NCI-H2029 treated with DMSO at 0.1 percent for 48 hours (cell line): ENCODE measurements around the gene REPS2.

Experiments
- DNase-seq: peaks from one replicate; lab custom pipeline; 2025; lab: John Stamatoyannopoulos, UW

Gene REPS2

DNA sequence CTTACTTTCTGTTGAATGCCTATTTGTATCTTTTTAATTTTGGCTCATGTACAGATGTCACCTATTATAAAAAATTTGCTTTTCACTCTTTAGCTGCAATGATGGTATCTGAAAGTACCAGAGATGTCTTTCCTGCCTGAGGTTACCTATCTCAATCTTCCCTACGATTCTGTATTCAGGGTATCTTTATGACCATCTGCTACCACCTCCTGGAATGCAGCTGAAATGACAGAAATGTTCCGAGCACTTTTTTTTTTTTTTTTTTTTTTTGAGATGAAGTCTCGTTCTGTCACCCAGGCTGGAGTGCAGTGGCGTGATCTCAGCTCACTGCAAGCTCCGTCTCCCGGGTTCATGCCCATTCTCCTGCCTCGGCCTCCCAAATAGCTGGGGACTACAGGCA, 136.4 kb downstream of the REPS2 start:
- DNase-seq = no peak

DNA sequence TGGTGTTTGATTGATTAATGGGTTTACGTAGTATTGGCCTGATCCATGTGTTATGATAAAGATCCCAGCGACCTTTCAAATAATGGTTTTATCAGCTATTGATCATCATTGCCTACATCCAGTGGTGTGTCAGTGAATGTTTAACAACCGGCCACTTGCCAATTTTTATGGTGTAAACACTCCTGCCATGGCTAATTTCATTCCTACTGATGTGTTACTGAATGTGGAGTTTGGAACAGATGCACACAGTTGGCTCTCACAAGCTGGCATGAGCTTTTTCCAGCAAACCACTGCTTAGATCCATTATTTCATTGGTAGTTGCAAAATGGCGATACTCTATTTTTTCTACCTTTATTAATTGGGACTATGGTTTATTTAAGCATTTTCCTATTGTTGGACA, 139.9 kb downstream of the REPS2 start:
- peak; percentile 25 for DNase-seq

DNA sequence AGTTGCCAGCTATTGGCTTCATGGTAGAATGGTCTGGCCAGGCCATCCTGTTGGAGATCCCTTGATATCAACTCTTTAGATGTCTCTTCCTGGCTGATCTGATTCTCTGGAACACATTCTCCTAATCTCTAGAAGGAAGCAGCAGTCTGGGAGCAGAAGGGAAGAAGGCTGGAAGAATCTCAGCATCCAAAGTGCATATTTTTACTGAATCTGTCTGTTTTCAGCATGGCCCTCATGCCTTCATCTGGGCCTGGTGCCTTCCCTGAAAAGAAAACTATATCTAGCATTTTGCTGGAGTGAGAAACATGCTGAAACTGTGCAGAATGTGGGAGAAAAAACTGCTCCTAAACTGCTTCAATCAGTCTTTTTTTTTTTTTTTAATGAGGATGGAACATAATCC, 148.7 kb downstream of the REPS2 start:
- no peak for DNase-seq

DNA sequence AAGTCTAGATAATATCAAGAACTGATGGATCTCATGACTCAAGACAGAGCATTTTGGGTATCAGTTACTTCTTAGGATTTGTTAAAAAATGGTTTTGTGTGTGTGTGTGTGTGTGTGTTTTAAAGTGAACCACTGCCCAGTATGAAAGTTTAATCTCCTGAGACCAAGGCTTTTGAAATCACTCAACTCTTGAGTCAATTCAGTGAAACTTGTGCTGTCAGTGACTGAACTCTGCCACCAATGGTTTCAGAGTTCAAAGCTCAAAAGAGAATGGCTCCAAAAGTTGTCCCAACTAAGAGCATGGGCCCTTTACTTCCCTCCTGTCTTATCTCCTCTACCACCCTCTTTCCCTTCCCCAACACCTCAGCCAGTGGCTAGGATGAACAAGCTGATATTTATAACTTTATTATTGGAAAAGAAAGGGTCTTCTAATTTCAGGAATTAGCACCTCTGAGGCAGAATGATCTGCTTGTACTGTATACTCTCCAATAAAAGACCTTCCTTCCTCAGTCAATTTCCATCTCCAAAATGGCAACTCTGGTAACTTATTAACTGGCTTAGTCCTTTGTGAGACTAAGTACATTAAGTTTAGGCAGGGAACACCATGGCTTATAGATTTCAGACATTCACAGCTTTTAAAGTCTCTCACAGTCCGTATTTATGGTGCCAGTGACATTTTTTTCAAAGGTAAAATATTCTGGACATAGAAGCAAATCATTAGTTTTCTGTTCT, 152.2 kb downstream of the REPS2 start:
- DNase-seq = no peak

DNA sequence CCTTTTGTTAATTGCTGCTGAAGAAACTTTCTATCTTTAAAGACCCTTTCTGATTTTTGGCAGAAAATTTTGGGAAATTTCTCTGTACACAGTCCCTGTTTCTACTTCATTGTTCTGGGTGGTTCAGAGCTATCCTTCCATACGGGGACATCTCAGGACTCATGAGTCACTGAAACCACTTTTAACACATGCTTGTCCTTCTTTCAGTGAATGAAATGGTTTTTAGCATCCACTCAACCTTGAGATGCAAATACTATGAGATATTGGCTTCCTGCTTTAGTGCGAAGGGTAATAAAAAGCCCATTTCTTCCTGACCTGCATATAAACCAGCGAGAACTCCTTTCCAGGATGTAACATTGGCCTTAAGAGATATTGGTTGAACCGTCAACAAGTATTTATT, 158.0 kb downstream of the REPS2 start:
- no peak for DNase-seq

DNA sequence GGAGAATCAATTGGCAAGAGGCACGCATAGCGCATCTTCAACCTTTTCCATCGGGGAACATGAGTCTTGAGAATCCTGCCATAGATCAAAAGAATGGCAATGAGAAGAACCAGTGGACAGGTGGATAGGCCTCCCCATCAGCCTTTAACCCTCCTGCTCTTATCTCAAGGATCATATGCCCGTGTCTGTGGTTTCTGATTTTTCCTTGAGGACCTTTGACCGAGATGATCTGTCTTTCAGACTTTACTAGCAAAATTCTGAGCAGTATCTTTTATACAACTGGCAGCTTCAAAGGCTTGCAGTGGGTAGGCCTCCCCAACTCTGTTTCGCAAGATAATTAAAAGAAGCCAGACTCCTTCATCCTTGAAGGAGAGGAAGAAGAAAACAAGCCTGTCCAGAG, 174.4 kb downstream of the REPS2 start:
- DNase-seq = no peak

DNA sequence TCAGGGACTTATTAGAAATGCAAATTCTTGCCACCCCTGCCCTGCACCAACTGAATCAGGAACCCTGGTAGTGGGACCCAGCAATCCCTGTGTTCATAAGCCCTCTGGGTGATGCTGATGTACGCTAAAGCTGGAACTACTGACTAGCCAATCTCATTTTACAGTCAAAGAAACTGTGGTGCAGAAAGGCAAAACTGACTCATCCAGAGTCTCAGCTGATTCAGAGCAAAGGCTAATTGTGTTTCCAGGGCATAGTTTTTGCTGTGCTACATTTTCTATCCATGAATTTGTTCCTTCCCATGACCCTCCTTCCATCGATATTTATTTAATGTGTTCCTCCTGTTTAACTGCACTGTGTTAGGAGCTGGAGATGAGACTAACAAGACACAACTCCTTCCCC, 207.5 kb downstream of the REPS2 start:
- DNase-seq = no peak

DNA sequence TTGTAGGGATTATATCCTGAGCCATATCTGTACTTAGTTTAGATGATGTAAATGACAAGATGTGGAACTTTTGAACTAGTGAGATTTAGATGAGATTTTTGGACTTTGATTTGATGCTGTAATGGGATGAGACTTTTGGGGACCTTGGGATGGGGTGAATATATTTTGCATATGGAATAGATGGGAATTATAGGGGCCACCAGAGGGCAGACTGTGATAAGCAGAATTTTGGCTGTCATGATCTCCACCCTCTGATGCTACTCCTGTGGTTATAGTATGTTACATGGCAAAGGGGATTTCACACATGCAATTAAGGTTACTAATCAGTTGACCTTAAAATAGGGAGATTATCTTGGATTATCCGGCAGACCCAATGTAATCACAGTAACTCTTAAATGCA, 214.5 kb downstream of the REPS2 start:
- no peak for DNase-seq

DNA sequence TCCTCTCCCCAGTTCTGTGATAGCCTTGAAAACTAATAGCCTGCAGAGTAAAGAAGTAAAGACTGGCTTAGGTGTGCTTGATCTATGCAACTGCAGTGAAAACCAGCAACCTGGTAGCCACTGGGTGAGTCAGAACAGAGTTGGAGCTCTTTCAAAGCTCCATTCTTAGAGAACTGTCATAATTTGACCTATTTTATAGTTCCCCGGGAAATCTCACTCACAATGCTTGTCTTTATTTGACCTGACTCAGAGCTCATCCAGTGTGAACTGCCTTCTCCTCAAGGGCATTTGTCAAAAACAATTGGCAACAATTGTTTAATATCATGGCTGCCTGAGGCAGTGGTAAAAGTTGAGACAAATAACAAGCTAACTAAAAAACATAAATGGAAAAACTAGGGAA, 215.5 kb downstream of the REPS2 start:
- DNase-seq = no peak

DNA sequence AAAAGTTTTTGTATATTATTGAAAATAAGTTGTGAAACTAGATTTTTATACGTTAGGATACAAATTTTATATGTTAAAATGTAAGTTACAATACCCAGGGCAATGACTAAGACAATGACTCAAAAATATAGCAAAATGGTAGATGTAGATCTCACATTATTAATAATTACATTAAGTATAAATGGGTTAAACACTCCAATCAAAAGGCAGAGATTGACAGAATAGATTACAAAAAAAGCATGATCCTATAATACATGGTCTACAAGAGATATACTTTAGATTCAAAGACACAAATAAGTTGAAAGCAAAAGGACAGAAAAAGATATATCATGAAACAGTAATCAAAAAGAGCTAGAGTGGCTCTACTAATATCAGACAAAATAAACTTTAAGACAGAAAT, 217.6 kb downstream of the REPS2 start:
- DNase-seq = no peak

DNA sequence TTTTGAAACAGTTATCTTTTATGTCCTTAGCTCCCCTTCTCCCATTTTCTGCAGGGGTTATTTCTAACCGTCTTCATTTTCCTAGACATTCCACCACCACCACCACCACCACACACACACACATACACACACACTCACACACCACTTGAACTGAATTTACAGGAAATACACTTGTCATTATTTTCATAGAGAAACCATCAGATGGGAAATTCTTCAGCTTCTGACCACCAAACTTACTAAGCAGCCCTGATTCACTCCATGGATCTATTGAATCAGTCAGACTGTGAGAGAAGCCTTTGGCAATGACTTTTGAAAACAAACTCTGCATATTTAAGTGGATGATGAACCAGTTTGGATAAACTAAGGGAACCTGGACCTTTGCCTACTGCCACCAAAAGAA, 218.5 kb downstream of the REPS2 start:
- no peak for DNase-seq

DNA sequence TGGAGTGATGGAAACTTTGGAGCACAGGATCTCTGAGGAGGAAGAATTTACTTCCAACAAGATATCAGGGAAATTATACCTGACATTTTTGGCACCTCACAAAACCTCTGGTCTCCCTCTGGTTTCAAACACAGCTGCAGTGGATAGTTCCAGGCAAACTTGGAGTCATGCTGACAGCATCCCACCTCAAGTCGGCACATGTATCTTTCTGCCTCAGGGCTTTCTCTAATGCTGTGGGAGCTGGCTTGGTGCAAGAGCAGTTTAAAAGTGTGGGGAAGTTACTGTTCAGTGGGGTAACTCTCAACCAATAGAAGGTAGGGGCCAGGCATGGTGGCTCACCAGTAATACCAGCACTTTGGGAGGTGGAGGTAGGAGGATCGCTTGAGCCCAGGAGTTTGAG, 221.5 kb downstream of the REPS2 start:
- no peak for DNase-seq

DNA sequence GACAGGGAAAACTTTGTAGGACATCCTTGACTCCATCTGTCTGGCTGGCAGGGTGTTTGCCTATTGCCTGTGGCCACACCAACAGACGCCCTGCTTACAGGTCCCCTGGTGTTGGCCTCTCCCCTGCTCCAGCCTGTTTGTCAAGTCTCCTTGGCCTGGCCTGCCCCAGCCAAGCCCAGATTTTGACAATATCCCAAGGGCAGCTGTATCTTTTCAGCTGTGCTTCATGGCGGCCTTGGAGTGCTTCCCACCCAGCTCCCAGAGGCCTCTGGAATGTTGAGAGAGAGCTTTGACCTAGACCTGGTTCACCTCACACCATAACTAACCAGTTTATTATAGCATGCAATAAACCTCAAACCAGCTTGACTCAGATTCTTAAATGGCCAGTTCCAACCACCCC, 224.5 kb downstream of the REPS2 start:
- no peak for DNase-seq

DNA sequence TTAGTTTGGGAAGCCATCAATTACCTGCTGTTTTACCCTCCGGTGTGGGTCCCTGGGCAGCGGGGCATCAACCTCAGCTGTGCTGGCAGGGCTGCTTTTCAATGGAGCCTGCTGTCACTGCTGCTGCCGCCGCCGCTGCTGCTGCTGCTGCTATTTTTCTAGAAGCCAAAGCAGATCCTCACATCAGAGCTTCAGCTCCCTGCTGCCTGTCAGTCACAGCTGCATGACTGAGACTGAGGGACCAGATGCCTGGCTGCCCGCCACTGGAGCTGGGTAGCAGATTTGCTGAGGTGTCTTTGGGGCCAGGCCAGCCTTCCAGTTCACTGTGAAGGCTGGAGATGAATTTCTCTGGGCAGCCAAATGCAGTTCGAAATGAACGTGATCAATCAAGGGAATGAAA, 228.2 kb downstream of the REPS2 start:
- no peak for DNase-seq

DNA sequence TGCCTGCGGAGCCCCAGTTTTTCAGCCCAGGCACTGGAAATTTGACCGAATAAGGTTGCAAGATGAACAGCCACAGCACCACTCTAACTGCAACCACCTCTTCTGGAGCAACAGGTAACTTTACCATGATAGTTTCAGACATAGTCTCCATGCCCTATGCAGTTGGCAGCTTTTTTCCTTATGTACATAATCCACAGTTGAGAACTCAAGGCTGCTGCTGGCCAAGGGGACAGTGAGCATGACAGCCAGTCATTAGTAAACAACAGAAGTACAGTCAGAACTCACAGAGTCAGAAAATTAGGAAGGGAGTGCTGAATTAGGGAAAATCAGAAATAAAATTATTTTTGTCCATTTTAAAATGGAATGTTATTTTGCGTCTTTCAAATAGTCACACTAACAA, 235.9 kb downstream of the REPS2 start:
- no peak for DNase-seq

DNA sequence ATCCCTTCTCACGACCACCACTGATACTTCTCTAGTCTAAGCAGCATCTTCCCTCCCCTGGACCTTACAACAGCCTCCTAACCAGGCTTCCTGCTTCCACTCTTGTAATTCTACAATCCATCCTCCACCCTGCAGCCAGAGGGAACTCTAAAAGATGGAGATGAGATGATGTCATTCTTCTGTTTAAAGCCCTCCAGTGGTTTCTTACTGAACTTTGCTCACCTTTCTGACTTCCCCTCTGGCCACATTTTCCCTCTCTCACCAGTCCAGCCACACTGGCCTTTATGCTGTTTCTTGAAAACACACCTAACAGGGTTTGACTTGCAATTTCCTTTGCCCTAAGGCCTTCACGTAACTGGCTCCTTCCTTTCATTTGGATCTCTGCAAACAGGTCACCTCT, 237.1 kb downstream of the REPS2 start:
- no peak for DNase-seq

DNA sequence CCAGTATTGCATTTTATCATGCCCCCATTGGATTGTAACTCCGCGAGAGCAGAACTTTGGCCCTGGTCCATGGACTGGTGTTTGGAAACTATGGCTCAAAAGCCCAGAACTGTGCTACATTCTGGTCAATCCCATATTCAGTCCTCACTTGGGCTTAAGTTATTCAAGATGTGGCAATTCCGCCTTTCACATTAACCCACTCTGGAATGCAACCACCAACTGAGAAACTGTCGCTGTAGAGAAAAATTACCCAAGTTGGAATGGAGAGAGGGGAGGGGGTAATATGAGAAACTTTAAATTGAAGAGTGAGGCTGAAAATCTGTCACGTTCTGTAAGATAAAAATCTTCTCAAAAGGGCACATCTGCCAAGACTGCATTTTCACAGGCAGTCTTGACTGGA, 239.0 kb downstream of the REPS2 start:
- DNase-seq = no peak

DNA sequence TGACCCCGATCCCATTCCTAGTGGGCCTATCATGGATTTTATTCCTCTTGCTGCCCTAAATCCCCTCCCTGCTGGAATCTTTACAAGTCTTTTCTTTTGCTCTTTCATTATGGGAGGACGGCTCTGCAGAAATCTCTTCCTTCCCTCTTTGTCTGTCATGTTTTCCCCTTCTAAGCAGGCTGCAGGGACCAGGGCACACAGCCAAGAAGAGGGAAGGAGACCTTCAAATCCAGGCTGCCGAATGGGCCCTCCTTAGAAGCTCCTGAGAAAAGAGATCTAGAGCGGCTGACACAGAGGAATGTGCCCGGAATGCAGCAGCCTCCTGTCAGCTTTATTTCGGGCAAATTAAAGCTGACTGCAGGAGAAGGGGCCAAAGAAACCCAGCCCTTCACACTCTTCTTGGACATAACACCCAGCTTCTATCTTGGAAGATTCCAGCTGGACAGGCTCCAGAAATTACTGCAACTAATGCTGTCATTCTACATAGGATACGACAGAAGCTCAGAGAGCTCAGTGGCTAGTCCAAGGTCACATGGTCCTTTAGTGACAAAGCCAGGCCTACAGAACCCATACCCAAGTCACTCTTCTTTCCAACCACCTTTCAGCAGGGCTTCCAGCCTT, 240.8 kb downstream of the REPS2 start:
- no peak for DNase-seq

DNA sequence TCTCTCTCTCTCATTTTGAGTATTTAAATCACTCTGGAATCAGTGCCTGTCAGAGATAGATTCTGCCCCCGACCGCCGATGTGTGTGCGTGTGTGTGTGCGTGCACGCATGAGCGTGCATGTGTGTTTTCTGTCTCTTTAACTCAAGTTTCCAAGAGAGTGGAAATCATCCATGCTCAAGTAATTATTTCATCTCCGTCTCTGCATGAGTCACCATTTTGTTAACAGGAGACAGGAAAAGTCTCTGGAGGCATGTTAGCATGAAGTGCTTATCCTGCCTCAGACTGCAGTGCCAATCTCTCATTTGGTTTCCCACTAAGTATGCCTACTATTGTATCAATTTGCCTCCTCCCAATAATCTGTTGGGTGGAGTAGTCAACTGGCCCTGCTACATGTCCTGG, 245.6 kb downstream of the REPS2 start:
- DNase-seq = no peak
